ES-I3 (cell line): ENCODE results near the gene PGGHG.

Experiments used
- H3K36me3 ChIP-seq: 2 replicates; pipeline ENCODE4 v1.6.1; 2013; ENCODE audit warnings: mild to moderate bottlenecking, low read length, control low read depth, moderate library complexity; ENCODE audit not compliant: insufficient read depth
- H3K4me1 ChIP-seq: 2 replicates; pipeline ENCODE4 v1.6.1; 2013; ENCODE audit warnings: mild to moderate bottlenecking, control low read depth, low read length; ENCODE audit not compliant: insufficient read depth
- H3K9ac ChIP-seq: 2 replicates; pipeline ENCODE4 v1.6.1; 2013; ENCODE audit warnings: low read depth, mild to moderate bottlenecking, low read length, moderate library complexity
- H3K9me3 ChIP-seq: 2 replicates; pipeline ENCODE4 v1.6.1; 2013; ENCODE audit warnings: mild to moderate bottlenecking, low read length, moderate library complexity; ENCODE audit not compliant: control insufficient read depth, insufficient read depth

Gene PGGHG

GRCh38 chr11:295351-296170, 6.6 kb downstream of the PGGHG start:
- Histone ChIP-seq H3K9ac (no peak overlapping the region), H3K9me3 (no peaks in the 10 kb centered on the region), H3K4me1 (peaks cover 7% of the 10 kb centered on the region; the same call in 1 of the 2 replicates), H3K36me3 (no peaks in the 10 kb centered on the region)

- Histone ChIP-seq H3K36me3 (no peaks in the 10 kb centered on the region), H3K4me1 (peaks cover 8% of the 10 kb centered on the region; the same call in 1 of the 2 replicates), H3K9me3 (no peaks in the 10 kb centered on the region), H3K9ac (no peak overlapping the region)
Observed at GRCh38 chr11:296171-297050, 7.5 kb downstream of the PGGHG start.

GRCh38 chr11:297051-297585, 8.2 kb downstream of the PGGHG start:
- H3K4me1 ChIP-seq: peaks cover 8% of the 10 kb centered on the region; the same call in 1 of the 2 replicates
- no peaks in the 10 kb centered on the region for H3K36me3 ChIP-seq
- H3K9me3 ChIP-seq: no peaks in the 10 kb centered on the region
- H3K9ac ChIP-seq: no peak overlapping the region

GRCh38 chr11:297586-298405, 8.9 kb downstream of the PGGHG start:
- H3K36me3 ChIP-seq: no peaks in the 10 kb centered on the region
- peaks cover 8% of the 10 kb centered on the region; the same call in 1 of the 2 replicates for H3K4me1 ChIP-seq
- no peaks in the 10 kb centered on the region for H3K9me3 ChIP-seq
- no peak overlapping the region for H3K9ac ChIP-seq

- no peaks in the 10 kb centered on the region for H3K9me3 ChIP-seq
- H3K36me3 ChIP-seq: no peaks in the 10 kb centered on the region
- peaks cover 8% of the 10 kb centered on the region; the same call in 1 of the 2 replicates for H3K4me1 ChIP-seq
- no peak overlapping the region for H3K9ac ChIP-seq
Observed at GRCh38 chr11:298406-299065, 9.6 kb downstream of the PGGHG start.

GRCh38 chr11:299081-299891, 10.4 kb downstream of the PGGHG start, which contains the start of gene IFITM5:
Gene IFITM5, minus strand, starts transcription at chr11:299526. Its CDS starts 36 bp downstream, at chr11:299490.
- Histone ChIP-seq H3K4me1 (peaks cover 8% of the 10 kb centered on the region; the same call in 1 of the 2 replicates), H3K9ac (no peak within 1 kb of the TSS)

GRCh38 chr11:299951-300735, 11.2 kb downstream of the PGGHG start:
- Histone ChIP-seq H3K9me3 (no peaks in the 10 kb centered on the region), H3K4me1 (peaks cover 8% of the 10 kb centered on the region; the same call in 1 of the 2 replicates), H3K9ac (no peak overlapping the region)

More at GRCh38 chr11:299081-299891, 10.4 kb downstream of the PGGHG start, which contains the start of gene IFITM5:
- Histone ChIP-seq H3K9me3 (no peaks in the 10 kb centered on the region), H3K36me3 (no peaks in the 10 kb centered on the region)

GRCh38 chr11:303363-303762, 14.4 kb downstream of the PGGHG start:
- Histone ChIP-seq H3K9me3 (no peaks in the 10 kb centered on the region), H3K36me3 (no peaks in the 10 kb centered on the region), H3K9ac (no peak overlapping the region), H3K4me1 (peaks cover 30% of the 10 kb centered on the region)

More at GRCh38 chr11:299951-300735, 11.2 kb downstream of the PGGHG start:
- H3K36me3 ChIP-seq: no peaks in the 10 kb centered on the region

GRCh38 chr11:304061-304506, 15.2 kb downstream of the PGGHG start:
- H3K9ac ChIP-seq: no peak overlapping the region
- H3K36me3 ChIP-seq: no peaks in the 10 kb centered on the region
- no peaks in the 10 kb centered on the region for H3K9me3 ChIP-seq
- H3K4me1 ChIP-seq: peaks cover 30% of the 10 kb centered on the region

- H3K9ac ChIP-seq: no peak overlapping the region; the same call in 1 of the 2 replicates
- H3K9me3 ChIP-seq: no peaks in the 10 kb centered on the region
- H3K36me3 ChIP-seq: no peaks in the 10 kb centered on the region
- H3K4me1 ChIP-seq: peaks cover 36% of the 10 kb centered on the region
Observed at GRCh38 chr11:304915-305843, 16.3 kb downstream of the PGGHG start.

GRCh38 chr11:305844-306211, 16.9 kb downstream of the PGGHG start:
- Histone ChIP-seq H3K9ac (no peak overlapping the region), H3K9me3 (no peaks in the 10 kb centered on the region), H3K4me1 (peaks cover 30% of the 10 kb centered on the region), H3K36me3 (no peaks in the 10 kb centered on the region)
